ENCODE data around the gene GDPD4.

The GDPD4 gene

GRCh38 chr11:77278595-77279506 is 22.6 kb downstream of the GDPD4 start:
- H3K4me2 ChIP-seq = no peak overlapping the region
- no peaks in the 10 kb centered on the region for H3K4me1 ChIP-seq (ENCODE audit: low read depth, poor library complexity, severe bottlenecking)
- no peaks in the 10 kb centered on the region for H3K27me3 ChIP-seq (ENCODE audit: insufficient read depth, low read depth)
- no peak overlapping the region for H3K27ac ChIP-seq
- H3K79me2 ChIP-seq (ENCODE audit: insufficient read depth, low read depth) = no peaks in the 10 kb centered on the region
- H3K9ac ChIP-seq = no peak overlapping the region
- H3K36me3 ChIP-seq (ENCODE audit: insufficient read depth) = no peaks in the 10 kb centered on the region
- H4K20me1 ChIP-seq (ENCODE audit: insufficient read depth) = no peaks in the 10 kb centered on the region
- TF ChIP-seq CTCF (conservative IDR thresholded peaks at IDR 0.05; ENCODE audit: low read depth, low read length) = no peak
- no peak overlapping the region for H3K4me3 ChIP-seq (IDR thresholded peaks at IDR 0.05; ENCODE audit: insufficient read depth, low read depth, low read length)
- H2AFZ ChIP-seq (ENCODE audit: low read depth) = no peak overlapping the region

- Histone ChIP-seq H3K4me2 (no peak overlapping the region), H3K36me3 (ENCODE audit: insufficient read depth) (no peaks in the 10 kb centered on the region)
These were observed 25.2 kb downstream of the GDPD4 start for GRCh38 chr11:77276271-77276670.

GRCh38 chr11:77270921-77271320 is 30.6 kb downstream of the GDPD4 start:
- Histone ChIP-seq H3K36me3 (ENCODE audit: insufficient read depth) (no peaks in the 10 kb centered on the region), H3K4me2 (no peak overlapping the region), H3K79me2 (ENCODE audit: insufficient read depth, low read depth) (no peaks in the 10 kb centered on the region), H4K20me1 (ENCODE audit: insufficient read depth) (no peaks in the 10 kb centered on the region), H3K27ac (no peak overlapping the region), H2AFZ (ENCODE audit: low read depth) (no peak overlapping the region), H3K4me1 (ENCODE audit: low read depth, poor library complexity, severe bottlenecking) (no peaks in the 10 kb centered on the region), H3K4me3 (IDR thresholded peaks at IDR 0.05; ENCODE audit: insufficient read depth, low read depth, low read length) (no peak overlapping the region), H3K27me3 (ENCODE audit: insufficient read depth, low read depth) (no peaks in the 10 kb centered on the region), H3K9ac (no peak overlapping the region)
- no peak for TF ChIP-seq CTCF (conservative IDR thresholded peaks at IDR 0.05; ENCODE audit: low read depth, low read length)

More at GRCh38 chr11:77276271-77276670, 25.2 kb downstream of the GDPD4 start:
- TF ChIP-seq CTCF (conservative IDR thresholded peaks at IDR 0.05; ENCODE audit: low read depth, low read length) = no peak
- no peak overlapping the region for H3K4me3 ChIP-seq (IDR thresholded peaks at IDR 0.05; ENCODE audit: insufficient read depth, low read depth, low read length)
- H3K27ac ChIP-seq = no peak overlapping the region
- no peaks in the 10 kb centered on the region for H3K27me3 ChIP-seq (ENCODE audit: insufficient read depth, low read depth)
- H3K9ac ChIP-seq = no peak overlapping the region
- no peaks in the 10 kb centered on the region for H4K20me1 ChIP-seq (ENCODE audit: insufficient read depth)
- H3K79me2 ChIP-seq (ENCODE audit: insufficient read depth, low read depth) = no peaks in the 10 kb centered on the region
- no peaks in the 10 kb centered on the region for H3K4me1 ChIP-seq (ENCODE audit: low read depth, poor library complexity, severe bottlenecking)
- H2AFZ ChIP-seq (ENCODE audit: low read depth) = no peak overlapping the region

GRCh38 chr11:77269484-77270123 is 31.9 kb downstream of the GDPD4 start:
- Histone ChIP-seq H3K9ac (no peak overlapping the region), H3K36me3 (ENCODE audit: insufficient read depth) (no peaks in the 10 kb centered on the region), H3K27me3 (ENCODE audit: insufficient read depth, low read depth) (no peaks in the 10 kb centered on the region), H2AFZ (ENCODE audit: low read depth) (no peak overlapping the region), H3K4me3 (IDR thresholded peaks at IDR 0.05; ENCODE audit: insufficient read depth, low read depth, low read length) (no peak overlapping the region), H3K4me1 (ENCODE audit: low read depth, poor library complexity, severe bottlenecking) (no peaks in the 10 kb centered on the region), H4K20me1 (ENCODE audit: insufficient read depth) (no peaks in the 10 kb centered on the region), H3K79me2 (ENCODE audit: insufficient read depth, low read depth) (no peaks in the 10 kb centered on the region), H3K27ac (no peak overlapping the region), H3K4me2 (no peak overlapping the region)
- no peak for TF ChIP-seq CTCF (conservative IDR thresholded peaks at IDR 0.05; ENCODE audit: low read depth, low read length)

Data from KMS-11 (cell line).